ENCODE results near the gene AEBP1. TPM values are rescaled to one million over a fixed set of nuclear protein-coding genes. Genes with fewer than 3 reads are reported as not detected.

Gene AEBP1
- total RNA-seq, 1 experiment from 2014 or later = 30.1 TPM

- POLR2A ChIA-PET (ENCODE audit: low non-redundant PET) = no interaction called here
- BruUV-seq (replicated peaks) = no TSS peak
These were observed 3.2 kb downstream of the AEBP1 start for GRCh38 chr7:44107116-44107960.

GRCh38 chr7:44107961-44108767 lies 4.0 kb downstream of the AEBP1 start:
- POLR2A ChIA-PET (ENCODE audit: low non-redundant PET) = no interaction called here
- Histone ChIP-seq H3K9me3 (ENCODE audit: low read depth, low read length, poor library complexity, severe bottlenecking) (no peaks in the 10 kb centered on the region), H3K4me3 (ENCODE audit: low read depth, low read length, poor library complexity, severe bottlenecking) (no peak overlapping the region), H3K27me3 (replicated peaks; ENCODE audit: insufficient read depth, low read depth, low read length, poor library complexity) (no peaks in the 10 kb centered on the region), H3K27ac (ENCODE audit: low read depth, low read length, poor library complexity, severe bottlenecking) (no peak overlapping the region), H3K4me1 (ENCODE audit: insufficient read depth, low read length, poor library complexity, severe bottlenecking) (peaks cover 9% of the 10 kb centered on the region), H3K36me3 (ENCODE audit: insufficient read depth, low read length, poor library complexity, severe bottlenecking) (no peaks in the 10 kb centered on the region)
- intact Hi-C loops (cut with micrococcal nuclease; ENCODE audit: unreplicated experiment) = no loop called here
- DNase-seq (ENCODE audit: low spot score) = no peak
- CTCF ChIA-PET = no interaction called here
- no TSS peak for BruUV-seq (replicated peaks)
- TF ChIP-seq CTCF (conservative IDR thresholded peaks at IDR 0.05; ENCODE audit: low read depth, low read length) = no peak
- TF ChIP-seq EZH2 (IDR thresholded peaks at IDR 0.05; ENCODE audit: borderline replicate concordance, low read depth, low read length, poor library complexity, severe bottlenecking) = no peak

More at GRCh38 chr7:44107116-44107960, 3.2 kb downstream of the AEBP1 start:
- Histone ChIP-seq H3K27me3 (replicated peaks; ENCODE audit: insufficient read depth, low read depth, low read length, poor library complexity) (no peaks in the 10 kb centered on the region), H3K9me3 (ENCODE audit: low read depth, low read length, poor library complexity, severe bottlenecking) (no peaks in the 10 kb centered on the region), H3K4me3 (ENCODE audit: low read depth, low read length, poor library complexity, severe bottlenecking) (no peak overlapping the region), H3K27ac (ENCODE audit: low read depth, low read length, poor library complexity, severe bottlenecking) (no peak overlapping the region), H3K36me3 (ENCODE audit: insufficient read depth, low read length, poor library complexity, severe bottlenecking) (no peaks in the 10 kb centered on the region), H3K4me1 (ENCODE audit: insufficient read depth, low read length, poor library complexity, severe bottlenecking) (peaks cover 9% of the 10 kb centered on the region)
- CTCF ChIA-PET = no interaction called here
- no peak for TF ChIP-seq EZH2 (IDR thresholded peaks at IDR 0.05; ENCODE audit: borderline replicate concordance, low read depth, low read length, poor library complexity, severe bottlenecking)
- TF ChIP-seq CTCF (conservative IDR thresholded peaks at IDR 0.05; ENCODE audit: low read depth, low read length) = no peak
- intact Hi-C loops (cut with micrococcal nuclease; ENCODE audit: unreplicated experiment) = no loop called here
- no peak for DNase-seq (ENCODE audit: low spot score)

- ChIA-PET CTCF (no interaction called here), POLR2A (ENCODE audit: low non-redundant PET) (no interaction called here)
- no peak for DNase-seq (ENCODE audit: low spot score)
- Histone ChIP-seq H3K27me3 (replicated peaks; ENCODE audit: insufficient read depth, low read depth, low read length, poor library complexity) (no peaks in the 10 kb centered on the region), H3K9me3 (ENCODE audit: low read depth, low read length, poor library complexity, severe bottlenecking) (no peaks in the 10 kb centered on the region), H3K4me1 (ENCODE audit: insufficient read depth, low read length, poor library complexity, severe bottlenecking) (peaks cover 9% of the 10 kb centered on the region), H3K4me3 (ENCODE audit: low read depth, low read length, poor library complexity, severe bottlenecking) (no peak overlapping the region), H3K27ac (ENCODE audit: low read depth, low read length, poor library complexity, severe bottlenecking) (no peak overlapping the region), H3K36me3 (ENCODE audit: insufficient read depth, low read length, poor library complexity, severe bottlenecking) (peaks cover 6% of the 10 kb centered on the region)
- TF ChIP-seq EZH2 (IDR thresholded peaks at IDR 0.05; ENCODE audit: borderline replicate concordance, low read depth, low read length, poor library complexity, severe bottlenecking) (no peak), CTCF (conservative IDR thresholded peaks at IDR 0.05; ENCODE audit: low read depth, low read length) (peak; percentile 31; the same call in 1 of the 2 replicates)
- intact Hi-C loops (cut with micrococcal nuclease; ENCODE audit: unreplicated experiment) = no loop called here
- no TSS peak for BruUV-seq (replicated peaks)
These were observed 4.9 kb downstream of the AEBP1 start for GRCh38 chr7:44108768-44109750.

Measured in A673 (cell line).